Mesenteric fat pad (tissue), 1 donor: Measurements from ENCODE around the gene DNAH6. TPM values are rescaled to one million over a fixed set of nuclear protein-coding genes. Genes with fewer than 3 reads are reported as not detected.
"Not testable (repeated sequence)": the region's sequence is repeated elsewhere in the genome, so short reads cannot be mapped to it uniquely, and the experiment has no call there.

Experiments used
- DNase-seq: peaks from one replicate; pipeline ENCODE4 v3.0.0-alpha.2; 2020; ENCODE audit warnings: low spot score
- total RNA-seq: library from RNA; stranded (reverse); fragmentation: NEBNext Ultra II Directional; extraction: Animal tissue kit (Norgen Biotek cat#: 25700); gene quantifications from one replicate; pipeline ENCODE4 v1.2.1, GENCODE V29; 2021
- donor health status: DM: yes; HTN: yes; CAD: no.

The DNAH6 gene
- total RNA-seq, 1 donor from 2014 or later: 0.77 TPM

GRCh38 chr2:84865181-84865783, 349.0 kb downstream of the DNAH6 start:
- no peak for DNase-seq

- peak; percentile 28 for DNase-seq
These were observed 349.8 kb downstream of the DNAH6 start for GRCh38 chr2:84866122-84866521.

GRCh38 chr2:84868327-84868726, 352.0 kb downstream of the DNAH6 start:
- DNase-seq: not testable (repeated sequence)

Other genes with a start within 250 kb of the DNAH6 start
- gene SUCLG1, start 57.2 kb upstream of the DNAH6 start, total RNA-seq: 91.1 TPM